D721Med (cell line): Measurements from ENCODE around the gene FBXL14.

Experiments used
- DNase-seq: peaks from one replicate; pipeline ENCODE4 v3.0.0; 2011; ENCODE audit warnings: low spot score; ENCODE audit not compliant: insufficient read length
- FAIRE-seq: peaks from 2 replicates; lab custom pipeline; 2011; peaks lifted over from hg19 to GRCh38; lab: Jason Lieb, UNC
- CTCF ChIP-seq: IDR thresholded peaks from 2 replicates; pipeline ENCODE4 v1.5.1; 2012; ENCODE audit warnings: mild to moderate bottlenecking, control low read depth; ENCODE audit not compliant: insufficient read depth; ENCODE audit errors: missing control alignments

Gene FBXL14

GRCh38 chr12:1630133-1630826 is 35.9 kb upstream of the FBXL14 start:
- no peak for FAIRE-seq
- no peak for TF ChIP-seq CTCF
- DNase-seq, result no peak

DNA sequence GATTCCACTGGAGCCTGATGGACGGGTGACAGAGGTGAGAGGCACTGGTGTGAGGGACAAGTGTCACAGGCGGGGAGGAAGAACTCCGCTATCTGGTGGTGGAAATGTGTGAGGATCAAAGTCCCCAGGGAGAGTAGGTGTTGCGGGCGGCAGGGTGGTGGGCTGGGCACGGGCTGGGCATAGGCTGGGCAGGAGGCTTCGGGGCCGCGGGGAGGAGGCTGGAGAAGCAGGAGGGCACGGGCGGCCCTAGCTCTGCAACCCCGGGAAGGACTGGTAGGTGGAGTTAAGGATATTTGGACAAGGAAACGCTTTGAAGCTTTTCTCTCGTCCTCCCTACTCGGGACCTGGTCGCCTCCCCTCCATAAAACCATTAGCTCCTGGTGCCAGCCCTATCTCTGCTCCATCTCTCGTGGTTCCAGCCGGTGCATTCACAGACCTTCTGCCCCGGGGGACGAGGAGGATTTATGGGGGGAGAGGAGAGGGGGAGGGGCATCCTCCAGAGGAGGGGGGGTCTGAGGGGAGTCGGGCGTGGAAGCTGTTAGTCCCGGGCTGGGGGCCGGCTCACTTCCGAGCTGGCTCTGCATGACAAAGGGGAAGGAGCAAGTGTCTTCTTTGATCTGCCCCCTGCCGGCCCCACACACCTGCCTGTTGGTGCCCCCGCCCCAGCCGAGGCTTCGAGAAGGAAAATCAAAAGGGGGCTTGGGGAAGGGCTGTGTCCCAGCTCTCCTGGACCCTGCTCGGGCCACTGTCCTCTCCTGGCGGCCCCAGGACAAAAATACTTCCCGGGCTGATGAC is 35.2 kb upstream of the FBXL14 start:
- DNase-seq (no peak), FAIRE-seq (no peak)
- TF ChIP-seq CTCF, result no peak

GRCh38 chr12:1628666-1629337 is 34.4 kb upstream of the FBXL14 start, which contains the start of gene WNT5B:
Gene WNT5B (plus strand): TSS chr12:1629231. CDS start chr12:1631355, 2,124 bp downstream.
- FAIRE-seq, result no peak
- TF ChIP-seq CTCF, result no peak
- no peak for DNase-seq

GRCh38 chr12:1622406-1622805 is 28.0 kb upstream of the FBXL14 start:
- no peak for DNase-seq
- no peak for FAIRE-seq
- no peak for TF ChIP-seq CTCF

DNA sequence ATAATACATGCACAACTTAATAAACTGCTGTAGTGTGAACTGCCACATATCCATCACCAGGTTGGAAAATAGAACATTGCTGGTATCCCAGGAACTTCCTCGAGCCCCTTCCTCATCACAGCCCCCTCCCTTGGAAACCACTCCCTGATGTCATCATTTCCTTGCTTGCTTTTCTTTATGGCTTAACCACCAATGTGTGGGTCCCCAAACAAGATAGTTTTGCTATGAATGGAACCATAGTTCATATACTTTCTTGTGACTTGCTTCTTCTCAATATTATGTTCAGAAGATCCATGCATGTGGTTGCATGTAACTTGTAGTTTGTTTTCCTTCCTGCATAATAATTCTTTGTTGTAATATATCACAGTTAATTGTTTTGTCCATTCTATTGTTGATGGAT is 25.7 kb upstream of the FBXL14 start:
- no peak for DNase-seq
- no peak for FAIRE-seq
- no peak for TF ChIP-seq CTCF

DNA sequence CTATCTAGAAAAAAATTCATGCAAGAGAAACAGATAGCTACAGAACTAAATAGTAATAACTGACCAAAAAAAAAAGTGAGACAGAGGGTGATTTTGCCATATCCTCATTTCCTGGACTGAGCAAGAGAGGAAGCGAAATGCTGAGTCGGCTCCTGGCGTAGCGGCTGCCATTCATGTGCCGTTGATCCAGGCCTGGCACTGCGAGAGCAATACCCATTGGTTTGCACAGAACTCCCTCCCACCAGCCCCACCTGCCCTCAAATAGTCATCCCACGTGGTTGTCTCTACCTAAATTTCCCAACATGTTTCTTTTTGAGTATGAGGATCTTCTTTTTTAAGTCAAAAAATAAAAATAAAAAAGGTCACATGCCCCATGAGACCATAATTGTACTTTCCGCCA is 25.2 kb upstream of the FBXL14 start:
- FAIRE-seq (no peak), DNase-seq (no peak)

More for the DNA sequence above, 25.2 kb upstream of the FBXL14 start:
- TF ChIP-seq CTCF, result no peak
